Calu3 (cell line): ENCODE results near the gene RAB43. TPM values are rescaled to one million over a fixed set of nuclear protein-coding genes. Genes with fewer than 3 reads are reported as not detected.

Experiments used
- BruUV-seq: library from RNA; stranded (reverse); fragments of 400-500 nt; replicated peaks from 2 replicates; lab custom pipeline; 2021; lab: Mats Ljungman, UMichigan
- CTCF ChIA-PET: fragments of 300-600 bp; sonication (Branson Sonifier 250); formaldehyde crosslinking; loops from one replicate; lab custom pipeline; 2022; ENCODE audit warnings: antibody characterized with exemption; lab: Charles Lee
- DNase-seq: peaks from one replicate; pipeline ENCODE4 v3.0.0; 2022
- H3K27ac Mint-ChIP-seq: one replicate; pipeline ENCODE4 v1.8.0; 2022; ENCODE audit warnings: mixed read lengths; ENCODE audit not compliant: unreplicated experiment
- H3K27me3 Mint-ChIP-seq: one replicate; pipeline ENCODE4 v1.8.0; 2022; ENCODE audit warnings: mixed read lengths; ENCODE audit not compliant: unreplicated experiment
- H3K36me3 Mint-ChIP-seq: one replicate; pipeline ENCODE4 v1.8.0; 2022; ENCODE audit warnings: mild to moderate bottlenecking, moderate library complexity, mixed read lengths; ENCODE audit not compliant: insufficient read depth, unreplicated experiment
- H3K4me1 Mint-ChIP-seq: one replicate; pipeline ENCODE4 v1.8.0; 2022; ENCODE audit warnings: mild to moderate bottlenecking, low read depth, mixed read lengths; ENCODE audit not compliant: unreplicated experiment
- H3K4me3 Mint-ChIP-seq: one replicate; pipeline ENCODE4 v1.8.0; 2022; ENCODE audit warnings: mild to moderate bottlenecking, low read depth, moderate library complexity, mixed read lengths; ENCODE audit not compliant: unreplicated experiment
- H3K9me3 Mint-ChIP-seq: one replicate; pipeline ENCODE4 v1.8.0; 2022; ENCODE audit warnings: low read depth, mixed read lengths; ENCODE audit not compliant: unreplicated experiment
- CTCF ChIP-seq: fragments of 200-600 bp; IDR thresholded peaks from one replicate; pipeline ENCODE4 v1.8.0; 2022; ENCODE audit warnings: antibody characterized with exemption; ENCODE audit not compliant: unreplicated experiment
- intact Hi-C: fragments of 100-400 bp; cut with micrococcal nuclease; formaldehyde crosslinking; loops from one replicate; pipeline ENCODE4 v1.10.0; 2022; ENCODE audit not compliant: unreplicated experiment
- total RNA-seq: library from RNA; stranded (reverse); gene quantifications from 2 replicates; pipeline ENCODE4 v1.2.3, GENCODE V29; 2022

The RAB43 gene
- total RNA-seq, 1 experiment from 2014 or later = 21.2 TPM

DNA sequence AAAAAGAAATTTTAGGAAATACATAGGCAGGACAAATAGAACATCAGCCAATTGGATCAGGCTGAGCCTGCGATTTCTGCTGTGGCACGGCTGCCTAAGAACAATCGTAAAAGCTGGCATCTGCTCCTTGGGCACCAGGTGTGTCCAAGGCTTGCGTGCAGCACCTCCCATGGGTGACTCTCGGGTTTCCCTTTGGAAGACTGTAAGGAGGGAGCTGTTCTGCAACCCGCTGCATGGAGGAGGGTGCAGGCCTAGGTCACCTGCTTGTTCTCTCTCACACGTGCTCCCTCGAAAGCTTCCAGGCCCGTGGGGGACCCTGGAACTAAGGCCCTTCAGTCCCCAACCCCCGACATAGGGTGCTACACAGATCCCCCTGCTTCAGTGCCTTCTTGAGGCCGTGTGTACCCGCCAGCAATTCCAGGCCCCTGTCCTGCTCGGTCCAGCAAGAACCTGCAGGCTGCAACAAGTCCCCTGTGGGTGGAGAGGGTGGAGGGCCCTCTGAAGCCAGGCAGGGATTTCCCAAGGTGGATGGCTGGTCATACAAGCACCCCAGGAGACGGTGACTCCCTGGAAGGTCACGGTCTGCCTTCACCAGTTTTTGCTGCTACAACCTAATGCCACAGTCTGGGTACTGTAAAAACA is 57.6 kb downstream of the RAB43 start:
- Mint-ChIP-seq H3K9me3 (no peaks in the 10 kb centered on the region), H3K4me3 (no peak overlapping the region), H3K27ac (no peak overlapping the region), H3K36me3 (peaks cover 4% of the 10 kb centered on the region), H3K4me1 (no peaks in the 10 kb centered on the region), H3K27me3 (peaks cover 33% of the 10 kb centered on the region)
- no peak for TF ChIP-seq CTCF
- CTCF ChIA-PET = interaction anchor here (0.6 to 0.9 kb wide), 2 partner anchors 41 to 322 kb away, joined by 3 to 4 read pairs; no protein-coding TSS in a partner anchor
- no peak for DNase-seq
- BruUV-seq = no TSS peak
- intact Hi-C loops = no loop called here

- CTCF ChIA-PET = interaction anchor here (0.6 to 0.9 kb wide), 2 partner anchors 41 to 323 kb away, joined by 3 to 4 read pairs; no protein-coding TSS in a partner anchor
- peaks cover 34% of the 10 kb centered on the region for H3K27me3 Mint-ChIP-seq
- intact Hi-C loops = no loop called here
- H3K27ac Mint-ChIP-seq = no peak overlapping the region
- no TSS peak for BruUV-seq
- TF ChIP-seq CTCF = no peak
- no peak for DNase-seq
- no peaks in the 10 kb centered on the region for H3K4me1 Mint-ChIP-seq
- H3K4me3 Mint-ChIP-seq = no peak overlapping the region
- H3K36me3 Mint-ChIP-seq = peaks cover 4% of the 10 kb centered on the region
- no peaks in the 10 kb centered on the region for H3K9me3 Mint-ChIP-seq
Measured at GRCh38 chr3:129063091-129063640, 58.4 kb downstream of the RAB43 start.

- intact Hi-C loops = no loop called here
- CTCF ChIA-PET = interaction anchor here (0.6 to 1.0 kb wide), 3 partner anchors 9 to 92 kb away, joined by 3 read pairs; no protein-coding TSS in a partner anchor
- H3K4me1 Mint-ChIP-seq = peaks cover under 1% of the 10 kb centered on the region
- no peak overlapping the region for H3K27ac Mint-ChIP-seq
- H3K27me3 Mint-ChIP-seq = peaks cover 39% of the 10 kb centered on the region
- BruUV-seq = no TSS peak
- TF ChIP-seq CTCF = no peak
- DNase-seq = no peak
- no peak overlapping the region for H3K4me3 Mint-ChIP-seq
- no peaks in the 10 kb centered on the region for H3K9me3 Mint-ChIP-seq
- H3K36me3 Mint-ChIP-seq = peaks cover 4% of the 10 kb centered on the region
Measured at GRCh38 chr3:129061888-129062834, 59.4 kb downstream of the RAB43 start.
